ENCODE measurements around the gene HIP1R.

HIP1R gene

GRCh38 chr12:122849352-122850047 is 14.2 kb downstream of the HIP1R start:
- no peak for DNase-seq

GRCh38 chr12:122850048-122850445 is 14.8 kb downstream of the HIP1R start:
- no peak for DNase-seq

DNA sequence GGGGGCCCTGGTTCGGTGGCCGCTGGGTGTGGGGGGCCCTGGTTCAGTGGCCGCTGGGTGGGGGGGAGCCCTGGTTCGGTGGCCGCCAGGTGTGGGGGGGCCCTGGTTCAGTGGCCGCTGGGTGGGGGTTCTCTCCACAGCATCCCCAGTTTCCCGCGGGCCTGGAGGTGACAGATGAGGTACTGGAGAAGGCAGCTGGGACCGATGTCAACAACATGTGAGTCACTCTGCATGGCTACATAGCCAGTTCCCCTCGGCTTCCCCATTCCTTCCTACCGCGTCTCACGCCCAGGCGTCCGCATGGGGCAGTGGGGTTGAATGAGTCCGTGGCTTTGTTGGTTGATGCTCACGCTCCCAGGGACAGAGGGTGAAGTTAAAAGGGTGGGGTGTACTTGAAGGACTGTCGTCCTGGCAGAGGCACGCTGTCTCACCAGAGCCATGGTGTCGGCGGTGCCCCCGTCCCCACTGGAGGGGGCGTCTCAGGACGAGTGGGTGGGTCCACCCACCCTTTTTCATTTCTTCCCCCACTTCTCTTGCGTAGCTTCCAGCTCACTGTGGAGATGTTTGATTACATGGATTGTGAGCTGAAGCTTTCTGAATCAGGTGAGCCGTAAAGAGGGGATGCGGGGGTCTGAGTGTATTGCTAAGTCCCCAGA is 15.6 kb downstream of the HIP1R start:
- no peak for DNase-seq

DNA sequence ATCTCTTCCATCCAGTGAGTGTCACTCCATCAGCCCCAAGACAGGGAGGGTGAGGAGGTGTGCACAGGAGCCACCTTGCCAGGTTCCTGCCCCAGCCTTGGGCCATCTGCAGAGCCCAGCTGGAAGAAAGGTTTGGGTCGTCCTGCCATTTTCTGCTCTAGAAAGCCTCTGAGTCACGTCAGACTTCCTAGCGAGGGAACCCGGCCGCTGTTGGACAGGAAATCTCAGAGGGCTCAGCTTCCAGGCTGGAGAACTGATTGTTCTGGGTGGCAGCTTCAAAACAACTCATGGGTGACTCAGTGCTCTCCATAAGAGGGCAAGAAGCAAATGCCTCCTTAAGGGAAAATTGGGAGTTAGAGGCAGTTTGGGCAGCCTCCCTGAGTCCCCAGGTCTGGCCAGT is 16.6 kb downstream of the HIP1R start:
- DNase-seq = no peak

GRCh38 chr12:122852336-122853275 is 17.3 kb downstream of the HIP1R start:
- DNase-seq = no peak

DNA sequence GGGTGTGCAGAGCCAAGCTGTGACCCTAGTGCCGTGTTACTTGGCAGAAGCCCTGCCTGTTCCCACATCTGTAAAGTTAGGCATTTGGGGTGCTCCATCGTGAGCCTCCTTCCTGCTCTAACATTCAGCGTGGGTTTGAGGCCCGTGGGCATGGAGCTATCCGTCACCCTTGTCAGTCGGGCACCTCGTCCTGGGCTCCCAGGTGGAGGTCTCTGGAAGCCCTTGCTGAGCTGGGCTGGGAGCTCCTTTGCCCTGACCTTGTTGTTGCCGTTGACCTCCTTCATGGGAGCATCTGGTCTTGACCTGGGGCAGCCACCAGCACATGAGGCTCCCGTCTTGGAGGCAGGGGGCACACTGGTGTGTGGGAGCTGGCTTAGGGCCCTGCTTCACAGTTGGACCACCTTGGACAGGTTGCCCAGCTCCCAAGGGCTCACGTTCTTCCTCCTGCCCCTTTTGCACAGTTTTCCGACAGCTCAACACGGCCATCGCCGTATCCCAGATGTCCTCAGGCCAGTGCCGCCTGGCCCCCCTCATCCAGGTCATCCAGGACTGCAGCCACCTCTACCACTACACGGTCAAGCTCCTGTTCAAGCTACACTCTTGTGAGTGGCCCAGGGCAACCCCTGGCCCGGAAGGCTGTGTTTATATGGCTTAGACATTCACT is 18.5 kb downstream of the HIP1R start:
- DNase-seq = no peak

- no peak for DNase-seq
Observed at GRCh38 chr12:122854554-122854953, 19.3 kb downstream of the HIP1R start.

- no peak for DNase-seq
Observed at GRCh38 chr12:122855071-122855829, 20.0 kb downstream of the HIP1R start.

DNA sequence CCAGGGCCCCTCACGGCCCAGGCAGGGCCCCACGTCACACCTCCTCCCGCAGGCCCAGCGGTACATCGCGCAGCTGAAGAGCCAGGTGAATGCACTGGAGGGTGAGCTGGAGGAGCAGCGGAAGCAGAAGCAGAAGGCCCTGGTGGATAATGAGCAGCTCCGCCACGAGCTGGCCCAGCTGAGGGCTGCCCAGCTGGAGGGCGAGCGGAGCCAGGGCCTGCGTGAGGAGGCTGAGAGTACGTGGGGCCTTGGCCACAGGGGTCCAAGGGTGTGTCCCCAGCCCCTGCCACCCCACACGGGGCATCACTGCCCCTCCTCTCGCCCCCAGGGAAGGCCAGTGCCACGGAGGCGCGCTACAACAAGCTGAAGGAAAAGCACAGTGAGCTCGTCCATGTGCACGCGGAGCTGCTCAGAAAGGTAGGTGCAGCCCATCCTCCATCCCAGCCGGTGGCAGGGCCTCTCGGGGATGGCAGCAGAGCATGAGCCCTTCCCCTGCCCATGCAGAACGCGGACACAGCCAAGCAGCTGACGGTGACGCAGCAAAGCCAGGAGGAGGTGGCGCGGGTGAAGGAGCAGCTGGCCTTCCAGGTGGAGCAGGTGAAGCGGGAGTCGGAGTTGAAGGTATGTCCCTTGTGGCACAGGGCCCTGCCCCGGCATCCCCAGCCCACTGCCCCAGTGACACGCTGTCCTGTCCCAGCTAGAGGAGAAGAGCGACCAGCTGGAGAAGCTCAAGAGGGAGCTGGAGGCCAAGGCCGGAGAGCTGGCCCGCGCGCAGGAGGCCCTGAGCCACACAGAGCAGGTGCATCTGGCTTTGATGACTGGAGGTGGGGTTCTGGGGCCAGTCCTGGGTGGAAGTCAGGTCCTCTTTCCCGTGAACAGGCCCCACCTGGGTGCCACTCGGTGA is 20.9 kb downstream of the HIP1R start:
- DNase-seq = no peak

DNA sequence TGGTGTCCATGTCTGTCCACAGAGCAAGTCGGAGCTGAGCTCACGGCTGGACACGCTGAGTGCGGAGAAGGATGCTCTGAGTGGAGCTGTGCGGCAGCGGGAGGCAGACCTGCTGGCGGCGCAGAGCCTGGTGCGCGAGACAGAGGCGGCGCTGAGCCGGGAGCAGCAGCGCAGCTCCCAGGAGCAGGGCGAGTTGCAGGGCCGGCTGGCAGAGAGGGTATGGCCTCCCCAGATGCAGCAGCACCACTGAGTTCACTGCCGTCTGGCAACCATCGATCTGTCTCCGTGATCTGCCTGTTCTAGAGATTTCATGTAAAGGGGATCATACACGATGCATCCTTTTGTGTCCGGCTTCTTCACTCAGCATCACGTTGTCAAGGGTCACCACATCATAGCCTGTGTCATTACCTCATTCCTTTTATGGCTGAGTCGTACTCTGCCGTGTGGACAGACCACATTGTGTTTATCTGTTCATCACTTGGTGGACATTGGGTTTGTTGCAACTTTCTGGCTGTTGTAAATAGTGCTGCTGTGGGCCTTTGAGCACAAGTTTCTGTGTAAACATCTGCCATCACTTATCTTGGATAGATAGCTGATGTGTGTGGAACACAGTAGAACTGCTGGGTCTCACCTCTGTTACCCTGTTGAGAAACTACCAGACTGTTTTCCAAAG is 21.9 kb downstream of the HIP1R start:
- DNase-seq = no peak

DNA sequence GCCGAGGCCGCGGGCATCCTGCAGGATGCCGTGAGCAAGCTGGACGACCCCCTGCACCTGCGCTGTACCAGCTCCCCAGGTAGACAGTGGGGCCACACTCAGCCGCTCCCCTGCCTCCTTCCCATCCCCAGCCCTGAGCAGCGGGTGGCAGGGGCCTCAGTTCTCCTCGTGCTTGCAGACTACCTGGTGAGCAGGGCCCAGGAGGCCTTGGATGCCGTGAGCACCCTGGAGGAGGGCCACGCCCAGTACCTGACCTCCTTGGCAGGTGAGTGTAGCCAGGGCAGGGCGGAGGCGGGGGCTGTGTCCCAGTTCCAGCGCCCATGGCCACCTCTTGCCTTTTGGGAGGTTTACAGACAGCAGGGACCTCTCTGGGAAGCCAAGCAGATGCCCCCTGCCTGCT is 22.9 kb downstream of the HIP1R start:
- no peak for DNase-seq

DNA sequence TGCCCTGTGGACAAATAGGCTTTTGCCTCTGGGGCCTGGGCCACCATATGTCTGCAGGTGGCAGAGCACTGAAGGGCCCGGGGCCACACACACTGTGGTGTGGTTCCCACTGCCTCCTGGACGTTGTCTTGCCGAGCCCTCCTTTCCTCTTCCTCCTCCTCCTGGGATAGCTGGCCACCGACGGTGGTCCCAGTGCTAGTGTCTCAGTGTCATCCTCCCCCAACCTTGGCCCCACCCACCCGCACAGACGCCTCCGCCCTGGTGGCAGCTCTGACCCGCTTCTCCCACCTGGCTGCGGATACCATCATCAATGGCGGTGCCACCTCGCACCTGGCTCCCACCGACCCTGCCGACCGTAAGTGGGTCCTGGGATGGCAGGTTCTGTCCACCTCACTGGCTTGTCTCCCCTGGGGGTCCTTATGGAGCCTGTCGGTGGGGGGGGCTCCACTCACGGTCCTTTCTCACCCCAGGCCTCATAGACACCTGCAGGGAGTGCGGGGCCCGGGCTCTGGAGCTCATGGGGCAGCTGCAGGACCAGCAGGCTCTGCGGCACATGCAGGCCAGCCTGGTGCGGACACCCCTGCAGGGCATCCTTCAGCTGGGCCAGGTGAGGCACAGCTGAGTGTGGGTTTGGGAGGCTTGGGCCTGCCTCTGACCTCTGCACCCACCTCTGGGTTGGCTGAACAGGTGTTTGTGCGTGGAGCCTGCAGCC is 23.5 kb downstream of the HIP1R start:
- DNase-seq = no peak

DNA sequence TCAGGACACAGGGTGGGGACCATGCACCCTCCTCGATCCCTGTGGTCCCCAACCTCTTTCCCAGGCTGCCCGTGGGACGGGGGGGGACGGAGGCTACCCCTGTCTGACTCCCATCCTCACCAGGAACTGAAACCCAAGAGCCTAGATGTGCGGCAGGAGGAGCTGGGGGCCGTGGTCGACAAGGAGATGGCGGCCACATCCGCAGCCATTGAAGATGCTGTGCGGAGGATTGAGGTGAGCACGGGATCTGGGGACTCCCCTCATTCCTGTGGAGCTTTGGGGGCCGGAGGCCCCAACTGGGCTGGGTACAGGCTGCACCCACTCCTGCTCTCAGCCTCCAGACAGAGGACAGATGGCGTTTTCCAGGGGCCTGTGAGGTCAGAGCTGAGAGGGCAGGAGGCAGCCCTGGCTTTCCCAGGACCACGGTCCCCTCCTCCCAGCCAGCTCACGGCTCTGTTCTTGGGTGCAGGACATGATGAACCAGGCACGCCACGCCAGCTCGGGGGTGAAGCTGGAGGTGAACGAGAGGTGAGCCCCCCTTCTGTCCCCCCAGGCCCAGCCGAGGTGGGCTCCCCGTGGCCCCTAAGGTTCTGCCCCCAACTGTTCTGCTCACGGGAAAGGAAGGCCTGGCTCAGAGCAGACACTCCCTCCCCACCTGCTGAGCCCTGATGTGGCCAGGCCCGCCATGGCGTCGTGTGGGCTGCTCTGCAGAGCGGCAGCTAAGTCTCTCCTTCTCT is 24.2 kb downstream of the HIP1R start:
- no peak for DNase-seq

- DNase-seq = peak; percentile 82
Observed at GRCh38 chr12:122860040-122860853, 25.0 kb downstream of the HIP1R start.

DNA sequence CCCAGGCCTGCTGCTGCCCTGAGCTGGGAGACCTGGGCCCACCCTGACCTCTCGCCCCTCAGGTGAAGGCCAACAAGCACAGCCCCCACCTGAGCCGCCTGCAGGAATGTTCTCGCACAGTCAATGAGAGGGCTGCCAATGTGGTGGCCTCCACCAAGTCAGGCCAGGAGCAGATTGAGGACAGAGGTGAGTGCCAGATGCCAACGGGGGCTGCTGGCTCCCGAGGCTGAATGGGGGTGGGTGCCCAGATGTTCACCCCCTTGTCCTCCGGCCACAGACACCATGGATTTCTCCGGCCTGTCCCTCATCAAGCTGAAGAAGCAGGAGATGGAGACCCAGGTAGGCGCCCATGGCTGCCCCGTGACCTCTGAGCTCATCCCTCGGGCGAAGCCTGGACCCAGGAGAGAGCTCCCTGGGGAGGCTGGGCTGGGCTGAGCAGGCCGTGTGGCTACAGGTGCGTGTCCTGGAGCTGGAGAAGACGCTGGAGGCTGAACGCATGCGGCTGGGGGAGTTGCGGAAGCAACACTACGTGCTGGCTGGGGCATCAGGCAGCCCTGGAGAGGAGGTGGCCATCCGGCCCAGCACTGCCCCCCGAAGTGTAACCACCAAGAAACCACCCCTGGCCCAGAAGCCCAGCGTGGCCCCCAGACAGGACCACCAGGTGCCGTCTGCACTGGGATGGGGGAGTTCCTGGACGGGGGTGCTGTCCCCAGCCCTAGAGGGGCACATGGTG is 25.8 kb downstream of the HIP1R start:
- no peak for DNase-seq

DNA sequence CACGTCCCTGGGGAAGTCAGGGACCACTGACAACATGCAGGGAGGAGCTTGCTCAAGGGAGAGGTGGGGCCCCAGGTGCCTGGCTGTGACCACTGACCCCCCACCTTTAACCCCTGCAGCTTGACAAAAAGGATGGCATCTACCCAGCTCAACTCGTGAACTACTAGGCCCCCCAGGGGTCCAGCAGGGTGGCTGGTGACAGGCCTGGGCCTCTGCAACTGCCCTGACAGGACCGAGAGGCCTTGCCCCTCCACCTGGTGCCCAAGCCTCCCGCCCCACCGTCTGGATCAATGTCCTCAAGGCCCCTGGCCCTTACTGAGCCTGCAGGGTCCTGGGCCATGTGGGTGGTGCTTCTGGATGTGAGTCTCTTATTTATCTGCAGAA is 26.3 kb downstream of the HIP1R start:
- no peak for DNase-seq

DNA sequence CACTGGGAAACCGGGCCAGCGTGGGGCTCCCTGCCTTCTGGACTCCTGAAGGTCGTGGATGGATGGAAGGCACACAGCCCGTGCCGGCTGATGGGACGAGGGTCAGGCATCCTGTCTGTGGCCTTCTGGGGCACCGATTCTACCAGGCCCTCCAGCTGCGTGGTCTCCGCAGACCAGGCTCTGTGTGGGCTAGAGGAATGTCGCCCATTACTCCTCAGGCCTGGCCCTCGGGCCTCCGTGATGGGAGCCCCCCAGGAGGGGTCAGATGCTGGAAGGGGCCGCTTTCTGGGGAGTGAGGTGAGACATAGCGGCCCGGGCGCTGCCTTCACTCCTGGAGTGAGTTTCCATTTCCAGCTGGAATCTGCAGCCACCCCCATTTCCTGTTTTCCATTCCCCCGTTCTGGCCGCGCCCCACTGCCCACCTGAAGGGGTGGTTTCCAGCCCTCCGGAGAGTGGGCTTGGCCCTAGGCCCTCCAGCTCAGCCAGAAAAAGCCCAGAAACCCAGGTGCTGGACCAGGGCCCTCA is 26.9 kb downstream of the HIP1R start:
- no peak for DNase-seq

Data from activated CD4-positive, alpha-beta T cell treated with anti-CD3 and anti-CD28 coated beads, Interleukin-2, amount 50 U/mL, for 16 hours (primary cell).